Progenitor cell of endocrine pancreas (in vitro differentiated cells): ENCODE measurements around the gene CFAP73. TPM values are rescaled to one million over a fixed set of nuclear protein-coding genes. Genes with fewer than 3 reads are reported as not detected.

Experiments
- DNase-seq: peaks from one replicate; pipeline ENCODE4 v3.0.0; 2021; ENCODE audit warnings: low spot score; ENCODE audit not compliant: unreplicated experiment
- H3K27ac Mint-ChIP-seq: 2 replicates; pipeline ENCODE4 v1.8.0; 2021; ENCODE audit warnings: mild to moderate bottlenecking, moderate library complexity, mixed read lengths
- H3K27me3 Mint-ChIP-seq: 2 replicates; pipeline ENCODE4 v1.8.0; 2021; ENCODE audit warnings: mixed read lengths
- H3K36me3 Mint-ChIP-seq: 2 replicates; pipeline ENCODE4 v1.8.0; 2022; ENCODE audit warnings: mixed read lengths; ENCODE audit not compliant: insufficient read depth
- H3K4me1 Mint-ChIP-seq: 2 replicates; pipeline ENCODE4 v1.8.0; 2021; ENCODE audit warnings: low read depth, mixed read lengths
- H3K4me3 Mint-ChIP-seq: 2 replicates; pipeline ENCODE4 v1.8.0; 2021; ENCODE audit warnings: low read depth, mild to moderate bottlenecking, moderate library complexity, mixed read lengths
- H3K9me3 Mint-ChIP-seq: 2 replicates; pipeline ENCODE4 v1.8.0; 2021; ENCODE audit warnings: low read depth, mixed read lengths
- total RNA-seq: library from RNA; stranded (reverse); gene quantifications from 2 replicates; pipeline ENCODE4 v1.2.1, GENCODE V29; 2021
- TF ChIP-seq, protein P1 (sequence below): fragments of 200-600 bp; sonication (generic); IDR thresholded peaks from one replicate; pipeline ENCODE4 v1.5.0; 2021; ENCODE audit warnings: antibody characterized with exemption, mild to moderate bottlenecking; ENCODE audit not compliant: unreplicated experiment

Gene CFAP73
- total RNA-seq, 1 donor from 2014 or later: not detected

DNA sequence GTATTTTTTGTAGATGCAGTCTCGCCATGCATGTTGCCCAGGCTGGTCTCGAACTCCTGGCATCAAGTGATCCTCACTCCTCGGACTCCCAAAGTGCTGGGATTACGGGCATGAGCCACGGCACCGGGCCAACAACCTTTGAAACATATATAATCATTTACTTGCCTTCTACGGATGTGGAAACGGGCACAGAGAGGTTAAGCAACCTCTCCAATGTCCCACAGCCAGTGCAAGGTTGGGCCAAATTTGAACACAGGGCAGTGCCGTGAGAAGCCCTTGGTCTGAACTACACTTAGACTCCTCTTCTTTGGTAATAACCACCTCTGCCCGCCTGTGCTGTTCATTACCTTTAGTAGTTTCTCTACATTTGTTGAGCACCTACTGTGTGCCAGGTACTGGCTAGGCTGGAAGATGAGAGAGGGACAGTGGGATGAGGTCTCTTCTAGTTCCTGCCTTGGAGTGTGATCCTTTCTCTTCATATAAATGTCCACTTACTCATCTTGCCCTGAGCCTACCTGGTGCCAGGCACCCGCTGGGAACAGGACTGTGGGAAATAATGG, 33.6 kb downstream of the CFAP73 start:
- no peak for DNase-seq
- no peaks in the 10 kb centered on the region for H3K9me3 Mint-ChIP-seq
- H3K4me3 Mint-ChIP-seq: peak overlapping the region; percentile 14
- TF ChIP-seq, protein P1, sequence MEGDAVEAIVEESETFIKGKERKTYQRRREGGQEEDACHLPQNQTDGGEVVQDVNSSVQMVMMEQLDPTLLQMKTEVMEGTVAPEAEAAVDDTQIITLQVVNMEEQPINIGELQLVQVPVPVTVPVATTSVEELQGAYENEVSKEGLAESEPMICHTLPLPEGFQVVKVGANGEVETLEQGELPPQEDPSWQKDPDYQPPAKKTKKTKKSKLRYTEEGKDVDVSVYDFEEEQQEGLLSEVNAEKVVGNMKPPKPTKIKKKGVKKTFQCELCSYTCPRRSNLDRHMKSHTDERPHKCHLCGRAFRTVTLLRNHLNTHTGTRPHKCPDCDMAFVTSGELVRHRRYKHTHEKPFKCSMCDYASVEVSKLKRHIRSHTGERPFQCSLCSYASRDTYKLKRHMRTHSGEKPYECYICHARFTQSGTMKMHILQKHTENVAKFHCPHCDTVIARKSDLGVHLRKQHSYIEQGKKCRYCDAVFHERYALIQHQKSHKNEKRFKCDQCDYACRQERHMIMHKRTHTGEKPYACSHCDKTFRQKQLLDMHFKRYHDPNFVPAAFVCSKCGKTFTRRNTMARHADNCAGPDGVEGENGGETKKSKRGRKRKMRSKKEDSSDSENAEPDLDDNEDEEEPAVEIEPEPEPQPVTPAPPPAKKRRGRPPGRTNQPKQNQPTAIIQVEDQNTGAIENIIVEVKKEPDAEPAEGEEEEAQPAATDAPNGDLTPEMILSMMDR: no peak
- no peaks in the 10 kb centered on the region for H3K27me3 Mint-ChIP-seq
- H3K27ac Mint-ChIP-seq: no peak overlapping the region
- peaks cover 13% of the 10 kb centered on the region for H3K4me1 Mint-ChIP-seq
- peaks cover 25% of the 10 kb centered on the region for H3K36me3 Mint-ChIP-seq

DNA sequence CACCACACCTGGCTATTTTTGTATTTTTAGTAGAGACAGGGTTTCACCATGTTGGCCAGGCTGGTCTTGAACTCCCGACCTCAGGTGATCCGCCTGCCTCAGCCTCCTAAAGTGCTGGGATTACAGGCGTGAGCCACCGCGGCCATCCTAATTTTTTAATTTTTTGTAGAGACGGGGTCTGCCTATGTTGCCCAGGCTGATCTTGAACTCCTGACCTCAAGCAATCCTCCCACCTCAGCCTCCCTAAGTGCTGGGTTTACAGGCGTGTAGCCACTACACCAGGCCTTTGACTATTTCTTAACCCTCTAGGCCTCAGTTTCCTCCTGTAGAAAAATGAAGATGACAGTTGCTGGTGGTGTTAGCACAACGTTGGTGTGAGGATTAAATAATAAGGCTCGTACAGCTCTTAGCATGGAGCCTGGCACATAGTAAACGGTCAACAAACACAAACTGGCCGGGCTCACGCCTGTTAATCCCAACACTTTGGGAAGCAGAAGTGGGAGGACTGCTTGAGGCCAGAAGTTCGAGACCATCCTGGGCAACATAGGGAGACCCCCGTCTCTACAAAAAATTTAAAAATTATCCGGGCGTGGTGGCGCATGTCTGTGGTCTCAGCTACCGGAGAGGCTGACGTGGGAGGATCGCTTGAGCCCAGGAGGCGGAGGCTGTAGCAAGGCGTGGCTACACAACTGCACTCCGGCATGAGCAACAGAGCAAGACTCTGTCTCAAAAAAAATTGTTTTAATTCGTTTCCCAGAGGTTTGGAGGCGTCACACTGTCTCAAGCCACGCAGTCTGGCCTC, 34.8 kb downstream of the CFAP73 start:
- Mint-ChIP-seq H3K4me3 (peak overlapping the region; percentile 87), H3K27me3 (no peaks in the 10 kb centered on the region)
- no peak for DNase-seq

DNA sequence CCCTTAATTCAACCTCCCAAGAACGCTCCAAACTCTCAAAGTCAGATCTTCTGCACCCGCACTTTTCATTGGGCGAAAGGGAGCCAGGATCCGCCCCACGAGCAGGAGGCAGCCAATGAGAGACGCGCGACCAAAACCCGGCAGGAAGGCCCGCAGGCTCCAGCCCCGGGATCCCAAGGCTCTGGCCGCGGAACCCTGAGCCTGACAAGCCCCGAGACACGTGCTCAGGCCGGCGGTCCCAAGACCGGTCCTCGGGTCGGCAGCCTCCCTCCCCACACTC, 35.3 kb downstream of the CFAP73 start:
- peaks cover 16% of the 10 kb centered on the region for H3K36me3 Mint-ChIP-seq
- peak overlapping the region; percentile 91 for H3K27ac Mint-ChIP-seq
- peak; percentile 69 for DNase-seq
- TF ChIP-seq, protein P1: no peak
- no peaks in the 10 kb centered on the region for H3K9me3 Mint-ChIP-seq
- H3K4me3 Mint-ChIP-seq: peak overlapping the region; percentile 87
- peaks cover 13% of the 10 kb centered on the region for H3K4me1 Mint-ChIP-seq
- no peaks in the 10 kb centered on the region for H3K27me3 Mint-ChIP-seq

More for the DNA sequence above, 34.8 kb downstream of the CFAP73 start:
- Mint-ChIP-seq H3K36me3 (peaks cover 18% of the 10 kb centered on the region), H3K9me3 (no peaks in the 10 kb centered on the region), H3K27ac (peak overlapping the region; percentile 91), H3K4me1 (peaks cover 13% of the 10 kb centered on the region)
- TF ChIP-seq, protein P1: no peak

DNA sequence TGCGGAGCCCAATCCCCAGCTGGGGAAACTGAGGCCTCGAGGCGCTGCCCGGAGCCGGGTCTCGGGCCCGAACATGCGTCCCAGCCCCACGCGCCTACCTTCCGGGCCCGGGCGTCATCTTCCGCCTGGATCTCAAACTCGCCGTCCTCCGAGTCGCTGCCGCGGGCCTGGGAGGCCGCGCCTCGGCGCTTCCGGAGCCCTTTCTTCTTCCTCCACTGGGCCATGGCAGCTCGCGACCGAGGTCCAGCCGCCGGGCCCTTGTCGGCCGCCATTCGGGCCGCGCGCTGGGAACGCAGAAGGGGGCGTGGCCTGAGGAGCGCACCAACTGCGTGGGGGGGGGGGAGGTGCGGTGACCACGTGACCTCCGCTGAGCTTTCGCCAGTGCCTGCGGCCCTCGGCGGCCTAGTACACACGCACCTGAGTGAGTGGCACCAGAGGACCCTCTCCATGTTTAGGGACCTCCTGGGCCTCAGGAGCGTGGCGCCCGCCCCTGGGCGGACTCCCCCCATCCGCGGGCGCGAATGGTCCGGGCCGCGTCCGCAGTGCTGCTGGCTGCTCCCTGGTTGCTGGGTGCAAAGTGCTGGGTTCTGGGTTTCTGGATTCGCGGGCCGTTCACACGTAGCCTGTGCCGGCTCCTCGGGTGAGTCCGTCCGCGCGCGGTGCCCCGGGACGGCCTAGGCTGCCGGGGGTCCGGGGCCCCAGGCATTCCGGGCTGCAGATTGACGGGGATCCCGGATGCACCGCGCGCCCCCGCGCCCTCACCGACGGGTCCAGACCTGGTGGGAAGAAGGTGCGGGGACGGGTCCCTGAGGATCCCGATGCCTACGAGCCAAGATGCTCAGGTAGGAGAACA, 35.9 kb downstream of the CFAP73 start, which contains the start of the genes DDX54 and RITA1:
DDX54 (minus strand) TSS at position 299 of the 853 bp plus-strand sequence; CDS start at position 272, 27 bp downstream.
RITA1 (plus strand) TSS at position 542 of the 853 bp plus-strand sequence. CDS start 1,026 bp downstream, outside the sequence.
- H3K9me3 Mint-ChIP-seq: no peaks in the 10 kb centered on the region
- H3K27me3 Mint-ChIP-seq: no peaks in the 10 kb centered on the region
- peak; percentile 84 for DNase-seq
- H3K27ac Mint-ChIP-seq: peak within 1 kb of the TSS; percentile 91
- H3K4me1 Mint-ChIP-seq: peaks cover 13% of the 10 kb centered on the region
- H3K4me3 Mint-ChIP-seq: peak within 1 kb of the TSS; percentile 87
- TF ChIP-seq, protein P1: no peak
- peaks cover 12% of the 10 kb centered on the region for H3K36me3 Mint-ChIP-seq

DNA sequence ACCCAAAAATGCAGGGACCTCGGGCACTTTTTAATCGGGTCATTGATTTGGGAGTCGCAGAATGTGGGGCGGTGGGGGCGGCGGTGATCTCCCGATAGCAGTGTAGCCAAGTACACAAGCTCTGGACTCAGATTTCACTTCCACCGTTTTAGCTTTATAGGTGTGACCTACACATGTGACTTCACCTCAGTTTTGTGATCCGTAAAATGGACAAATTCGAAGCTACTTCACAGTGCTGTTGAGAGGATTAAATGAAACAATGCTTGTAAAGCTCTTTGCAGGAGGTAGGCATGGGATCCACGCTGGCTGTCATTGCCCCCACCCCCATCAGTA, 36.5 kb downstream of the CFAP73 start:
- Mint-ChIP-seq H3K36me3 (peaks cover 14% of the 10 kb centered on the region), H3K4me1 (peaks cover 13% of the 10 kb centered on the region), H3K27me3 (no peaks in the 10 kb centered on the region), H3K9me3 (no peaks in the 10 kb centered on the region), H3K4me3 (peak overlapping the region; percentile 87), H3K27ac (peak overlapping the region; percentile 73)
- TF ChIP-seq, protein P1: no peak
- no peak for DNase-seq
